Adrenal gland (tissue), 5 donors: ENCODE results near the gene CTCF.

Experiments
- POLR2A ChIP-seq, 2 donors: fragments of 450-650 bp; IDR thresholded peaks; one replicate each; pipeline ENCODE4 v1.6.1; 2017; ENCODE audit warnings: antibody characterized with exemption in 2 of 2, mild to moderate bottlenecking in 2 of 2, moderate library complexity in 1 of 2
- TF ChIP-seq, protein P1 (sequence below), 6 experiments: fragments of 450-650 bp in 4 of 6; fragments of 200-600 bp in 2 of 6; sonication (generic) in 1 of 6; IDR thresholded peaks; 1 replicate in 5 of 6; 2 replicates in 1 of 6; pipeline versions ENCODE4 v1.5.1 to v1.8.0; 2016 to 2021; ENCODE audit warnings: antibody characterized with exemption in 6 of 6, mild to moderate bottlenecking in 2 of 6, moderate library complexity in 1 of 6
- donor health status: DM: no; HTN: no; CAD: no.

DNA sequence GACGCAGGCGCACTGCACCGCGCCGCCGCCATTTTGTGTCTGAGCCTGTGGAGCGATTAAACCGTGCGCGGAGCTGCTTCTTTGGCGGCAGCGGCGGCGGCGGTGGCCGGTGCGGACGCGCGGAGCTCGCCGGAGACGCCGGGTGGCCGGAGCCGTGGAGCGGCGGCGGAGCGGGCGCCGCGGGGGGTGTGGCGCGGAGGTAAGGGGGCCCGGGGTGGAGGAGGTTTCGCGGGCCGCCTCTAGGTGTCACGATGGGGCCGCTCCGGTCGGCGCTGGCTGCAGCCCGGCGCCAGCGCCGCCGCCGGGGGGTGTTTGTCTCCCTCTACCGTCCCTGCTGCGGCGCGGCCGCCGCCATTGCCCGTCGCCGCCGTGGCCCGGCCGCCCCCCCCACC is at the start of gene CTCF:
- TF ChIP-seq, protein P1, sequence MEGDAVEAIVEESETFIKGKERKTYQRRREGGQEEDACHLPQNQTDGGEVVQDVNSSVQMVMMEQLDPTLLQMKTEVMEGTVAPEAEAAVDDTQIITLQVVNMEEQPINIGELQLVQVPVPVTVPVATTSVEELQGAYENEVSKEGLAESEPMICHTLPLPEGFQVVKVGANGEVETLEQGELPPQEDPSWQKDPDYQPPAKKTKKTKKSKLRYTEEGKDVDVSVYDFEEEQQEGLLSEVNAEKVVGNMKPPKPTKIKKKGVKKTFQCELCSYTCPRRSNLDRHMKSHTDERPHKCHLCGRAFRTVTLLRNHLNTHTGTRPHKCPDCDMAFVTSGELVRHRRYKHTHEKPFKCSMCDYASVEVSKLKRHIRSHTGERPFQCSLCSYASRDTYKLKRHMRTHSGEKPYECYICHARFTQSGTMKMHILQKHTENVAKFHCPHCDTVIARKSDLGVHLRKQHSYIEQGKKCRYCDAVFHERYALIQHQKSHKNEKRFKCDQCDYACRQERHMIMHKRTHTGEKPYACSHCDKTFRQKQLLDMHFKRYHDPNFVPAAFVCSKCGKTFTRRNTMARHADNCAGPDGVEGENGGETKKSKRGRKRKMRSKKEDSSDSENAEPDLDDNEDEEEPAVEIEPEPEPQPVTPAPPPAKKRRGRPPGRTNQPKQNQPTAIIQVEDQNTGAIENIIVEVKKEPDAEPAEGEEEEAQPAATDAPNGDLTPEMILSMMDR (IDR thresholded peaks at IDR 0.05), result peak in 3 of 6 experiments; percentile 62 to 84 (median 83)
- peak; percentile 7 to 42 for TF ChIP-seq POLR2A (IDR thresholded peaks at IDR 0.05)
